RCC 7860 (cell line): ENCODE results near the gene OR51I2.

ENCODE experiments used
- DNase-seq: peaks from one replicate; pipeline ENCODE4 v3.0.0-alpha.2; 2015; ENCODE audit warnings: low spot score
- FAIRE-seq: peaks from 2 replicates; lab custom pipeline; 2012; peaks lifted over from hg19 to GRCh38; lab: Jason Lieb, UNC

OR51I2 gene, protein sequence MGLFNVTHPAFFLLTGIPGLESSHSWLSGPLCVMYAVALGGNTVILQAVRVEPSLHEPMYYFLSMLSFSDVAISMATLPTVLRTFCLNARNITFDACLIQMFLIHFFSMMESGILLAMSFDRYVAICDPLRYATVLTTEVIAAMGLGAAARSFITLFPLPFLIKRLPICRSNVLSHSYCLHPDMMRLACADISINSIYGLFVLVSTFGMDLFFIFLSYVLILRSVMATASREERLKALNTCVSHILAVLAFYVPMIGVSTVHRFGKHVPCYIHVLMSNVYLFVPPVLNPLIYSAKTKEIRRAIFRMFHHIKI

GRCh38 chr11:5449023-5449422 is at the start of gene OR51I2:
Gene OR51I2 (plus strand): TSS chr11:5449323. CDS start chr11:5453489, 4,166 bp downstream.
- no peak for FAIRE-seq
- DNase-seq, result no peak

- FAIRE-seq (no peak), DNase-seq (no peak)
These were observed 44.0 kb upstream of the OR51I2 start for GRCh38 chr11:5405173-5405572.

GRCh38 chr11:5420993-5421392 is 28.1 kb upstream of the OR51I2 start:
- no peak for FAIRE-seq
- DNase-seq, result no peak

GRCh38 chr11:5421811-5422210 is 27.3 kb upstream of the OR51I2 start, which contains the start of gene OR51Q1:
Gene OR51Q1 (plus strand): TSS chr11:5422111. CDS start chr11:5422201, 90 bp downstream.
- DNase-seq, result no peak
- no peak for FAIRE-seq

GRCh38 chr11:5423131-5423530 is 26.0 kb upstream of the OR51I2 start:
- FAIRE-seq (no peak), DNase-seq (no peak)

DNA sequence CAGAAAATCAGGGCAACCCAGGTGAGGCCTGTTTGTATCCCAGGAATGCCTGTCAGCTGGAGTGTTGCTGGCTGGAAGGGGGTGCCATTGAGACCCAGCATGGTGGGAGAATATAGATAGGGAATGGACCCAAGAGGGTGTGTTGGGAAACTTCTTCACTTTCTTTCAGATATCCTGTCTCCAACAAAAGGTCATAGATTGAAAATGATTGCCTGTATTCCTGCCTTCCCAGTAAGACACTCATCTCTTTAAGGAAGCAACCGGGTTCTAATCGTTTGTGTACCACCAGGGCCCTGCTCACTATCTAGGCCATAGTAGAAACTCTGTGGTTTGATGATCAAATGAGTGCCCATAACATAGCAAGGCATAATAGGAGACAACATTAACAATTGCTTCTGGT is 7.7 kb upstream of the OR51I2 start, which contains the start of gene OR51I1:
Gene OR51I1, minus strand, starts transcription at position 101 of the 400 bp plus-strand sequence. Its CDS starts 0 bp downstream, at position 101.
- DNase-seq, result no peak
- FAIRE-seq, result no peak

DNA sequence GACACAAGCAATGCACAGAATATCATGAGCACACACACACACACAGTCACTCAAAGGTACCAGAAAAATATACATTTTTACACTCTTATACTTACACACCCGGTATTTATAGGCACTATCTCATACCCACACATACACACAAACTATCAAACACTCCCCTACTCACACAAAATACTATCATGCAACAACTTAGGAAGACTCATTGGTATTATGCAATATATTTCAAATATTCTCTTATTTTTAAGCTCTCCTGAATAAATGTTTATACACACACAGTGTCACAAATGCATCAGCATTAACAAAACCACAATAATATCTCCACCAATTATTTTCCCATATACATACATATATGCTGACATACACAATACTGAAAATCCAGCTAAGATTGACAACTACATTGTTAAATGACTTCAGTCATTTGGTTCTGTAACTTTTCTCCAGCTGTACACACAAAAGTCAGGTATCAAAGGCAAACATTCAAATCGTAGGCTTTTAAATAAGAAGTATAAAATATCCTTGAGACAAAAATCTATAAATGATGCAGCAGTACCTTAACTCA is 5.2 kb upstream of the OR51I2 start:
- FAIRE-seq, result no peak
- no peak for DNase-seq

DNA sequence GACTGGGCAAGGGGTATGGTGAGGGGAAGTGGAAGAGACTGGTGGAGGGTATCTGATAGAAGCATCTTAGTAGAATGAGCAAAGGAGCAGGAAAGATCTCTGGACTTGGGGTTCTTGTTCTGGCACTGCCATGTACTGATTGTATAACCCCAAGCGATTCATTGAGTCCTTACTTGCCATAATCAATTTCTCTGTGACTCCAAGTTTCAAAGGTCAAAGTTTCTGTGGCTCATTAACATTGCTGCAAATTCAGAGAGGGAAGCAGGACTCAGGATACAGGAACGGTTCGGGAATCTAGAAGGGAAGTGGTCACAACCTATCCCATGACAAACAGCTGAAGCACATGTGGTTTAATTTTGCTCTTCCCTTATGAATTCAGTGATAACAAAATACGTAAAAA is 309 bp downstream of the OR51I2 start:
- no peak for DNase-seq
- no peak for FAIRE-seq

DNA sequence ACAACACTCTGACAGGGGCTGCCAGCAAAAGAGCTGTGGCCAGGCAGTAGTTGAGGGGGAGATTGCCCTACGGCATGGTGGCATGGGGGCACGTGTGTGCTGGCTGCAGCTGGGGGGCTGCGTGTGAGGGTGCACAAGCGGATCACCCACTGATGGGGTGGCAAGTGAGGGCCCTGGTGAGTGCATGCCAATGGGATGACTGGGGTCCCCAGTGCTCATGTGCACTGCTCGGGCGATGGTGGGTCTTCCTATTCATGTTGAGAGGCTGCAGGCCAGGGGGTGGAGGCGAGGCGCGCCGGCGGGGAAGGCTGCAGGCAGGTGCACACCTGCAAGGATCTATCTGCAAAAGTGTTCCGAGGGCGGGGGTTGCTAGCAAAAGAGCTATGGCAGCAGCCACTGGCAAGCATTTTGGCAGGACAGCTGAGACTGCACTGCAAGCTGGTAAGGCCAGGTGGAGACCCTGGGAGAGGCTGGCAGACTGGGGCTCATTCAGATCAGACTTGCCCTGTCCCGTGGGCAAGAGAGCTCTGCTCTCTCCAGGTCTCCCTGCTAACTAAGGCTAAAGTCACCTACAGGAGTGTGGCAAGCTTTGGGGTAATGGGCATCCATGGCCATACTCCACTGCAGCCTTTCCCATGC is 12.0 kb downstream of the OR51I2 start:
- DNase-seq, result no peak
- FAIRE-seq, result no peak

DNA sequence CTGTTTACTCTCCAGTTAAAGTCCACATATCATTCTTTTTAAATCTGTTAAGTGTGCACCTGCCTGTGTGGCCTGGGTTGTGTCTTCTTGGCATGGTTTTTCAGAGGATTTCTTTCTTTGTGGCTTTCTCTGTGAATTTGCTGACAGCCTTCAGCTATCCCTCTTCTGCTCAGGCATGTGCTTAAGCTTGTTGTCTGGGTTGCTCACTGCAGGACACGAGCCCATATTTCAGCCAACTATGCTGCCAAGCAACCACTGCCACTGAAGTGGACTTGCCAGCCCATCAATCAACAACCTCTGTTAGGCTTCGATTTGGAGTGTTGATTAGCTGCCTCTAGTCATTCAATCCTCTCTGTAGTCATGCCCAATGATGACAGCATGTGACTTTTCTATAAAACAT is 18.4 kb downstream of the OR51I2 start:
- no peak for FAIRE-seq
- DNase-seq, result no peak

GRCh38 chr11:5473921-5474320 is 24.8 kb downstream of the OR51I2 start:
- FAIRE-seq, result no peak
- no peak for DNase-seq

DNA sequence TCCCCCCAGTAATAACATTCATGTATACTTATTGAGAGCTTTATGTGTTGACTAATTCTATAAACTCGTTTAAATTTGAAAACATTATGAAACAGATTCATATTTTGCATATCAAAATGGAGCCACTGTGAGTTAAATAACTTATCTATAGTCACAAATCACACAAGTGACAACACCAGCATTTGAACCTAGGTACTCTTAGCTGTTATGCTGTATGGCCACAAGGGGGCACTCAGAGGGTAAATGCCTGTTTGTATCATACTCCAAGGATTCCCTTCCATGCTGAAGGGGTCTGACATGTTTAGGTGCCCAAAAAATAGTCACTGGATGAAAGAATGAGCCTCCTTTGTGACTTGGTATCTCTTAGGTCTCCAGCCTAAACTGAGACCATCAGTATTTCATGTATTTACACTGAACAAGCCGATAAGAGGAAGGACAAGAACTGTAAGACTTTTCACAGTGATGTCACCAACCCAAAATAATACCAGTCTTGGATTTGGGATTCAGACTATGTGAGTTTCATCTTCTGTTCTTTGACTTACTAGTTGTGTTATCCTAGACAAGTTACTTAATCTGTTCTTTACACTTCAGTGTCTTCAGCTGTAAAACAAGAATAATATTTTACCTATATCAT is 27.2 kb downstream of the OR51I2 start:
- FAIRE-seq (no peak), DNase-seq (peak; percentile 25)

GRCh38 chr11:5486003-5486402 is 36.9 kb downstream of the OR51I2 start:
- FAIRE-seq, result no peak
- no peak for DNase-seq

- FAIRE-seq, result no peak
- no peak for DNase-seq
These were observed 37.3 kb downstream of the OR51I2 start for GRCh38 chr11:5486421-5486820.

GRCh38 chr11:5488385-5488784 is 39.3 kb downstream of the OR51I2 start, which contains the start of gene OR52D1:
Gene OR52D1 (plus strand): TSS chr11:5488685. CDS start chr11:5488707, 22 bp downstream.
- FAIRE-seq (no peak), DNase-seq (no peak)

DNA sequence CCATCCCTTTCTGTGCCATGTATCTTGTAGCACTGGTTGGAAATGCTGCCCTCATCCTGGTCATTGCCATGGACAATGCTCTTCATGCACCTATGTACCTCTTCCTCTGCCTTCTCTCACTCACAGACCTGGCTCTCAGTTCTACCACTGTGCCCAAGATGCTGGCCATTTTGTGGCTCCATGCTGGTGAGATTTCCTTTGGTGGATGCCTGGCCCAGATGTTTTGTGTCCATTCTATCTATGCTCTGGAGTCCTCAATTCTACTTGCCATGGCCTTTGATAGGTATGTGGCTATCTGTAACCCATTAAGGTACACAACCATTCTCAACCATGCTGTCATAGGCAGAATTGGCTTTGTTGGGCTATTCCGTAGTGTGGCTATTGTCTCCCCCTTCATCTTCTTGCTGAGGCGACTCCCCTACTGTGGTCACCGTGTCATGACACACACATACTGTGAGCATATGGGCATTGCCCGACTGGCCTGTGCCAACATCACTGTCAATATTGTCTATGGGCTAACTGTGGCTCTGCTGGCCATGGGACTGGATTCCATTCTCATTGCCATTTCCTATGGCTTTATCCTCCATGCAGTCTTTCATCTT is 39.8 kb downstream of the OR51I2 start:
- no peak for DNase-seq
- no peak for FAIRE-seq

DNA sequence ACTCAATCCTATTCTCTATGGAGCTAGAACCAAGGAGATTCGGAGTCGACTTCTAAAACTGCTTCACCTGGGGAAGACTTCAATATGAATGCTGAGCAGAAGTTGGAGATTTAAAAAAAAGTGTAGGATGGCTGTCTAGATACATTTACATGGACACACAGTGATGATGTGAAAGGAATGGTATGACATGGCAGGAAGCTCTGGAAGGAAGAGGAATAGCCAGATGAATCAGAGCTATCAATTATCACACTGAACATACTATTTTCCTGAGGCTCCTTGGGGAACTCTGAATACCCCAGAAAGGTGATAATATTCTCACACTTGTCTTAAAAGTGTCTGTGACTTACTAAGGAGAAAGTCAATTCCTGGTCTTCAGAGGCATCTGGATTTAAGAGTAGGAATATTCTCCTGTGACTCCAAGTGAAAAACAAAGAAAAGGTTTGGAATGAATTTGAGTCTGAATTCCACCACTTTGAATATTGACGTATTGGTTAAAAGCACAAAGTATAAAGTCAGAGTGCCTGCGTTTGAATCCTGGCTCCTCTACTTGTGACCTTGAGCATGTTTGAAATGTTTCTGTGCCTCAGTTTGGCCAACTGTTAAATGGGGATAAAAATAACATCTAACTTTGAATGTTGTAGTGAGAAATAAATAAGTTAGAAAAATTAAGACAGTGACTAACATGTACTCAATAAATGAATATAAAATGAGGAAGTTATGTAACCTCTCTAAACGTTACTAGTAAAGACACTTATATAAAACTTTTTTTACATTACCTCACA is 40.6 kb downstream of the OR51I2 start:
- no peak for FAIRE-seq
- DNase-seq, result no peak

GRCh38 chr11:5499671-5500070 is 50.5 kb downstream of the OR51I2 start:
- DNase-seq (no peak), FAIRE-seq (no peak)

DNA sequence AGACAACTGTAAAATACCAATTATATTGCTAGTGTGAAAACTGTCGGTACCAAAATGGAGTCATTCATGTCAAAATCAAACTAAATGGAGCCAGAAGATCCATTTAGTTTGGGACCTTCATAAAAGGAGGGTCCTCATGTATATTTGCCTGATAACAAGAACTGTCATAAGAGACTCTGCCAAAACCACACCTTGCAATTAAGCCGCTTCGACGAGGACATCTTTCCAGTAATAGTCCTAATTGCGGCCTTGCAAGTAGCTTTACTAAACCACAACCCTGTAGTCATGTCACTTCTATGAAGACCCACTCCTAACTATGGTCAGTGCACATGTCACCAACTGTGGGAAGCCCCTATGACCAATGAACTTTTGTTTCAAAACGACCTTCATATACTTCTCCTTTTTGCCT is 51.3 kb downstream of the OR51I2 start:
- FAIRE-seq, result no peak
- no peak for DNase-seq

GRCh38 chr11:5504403-5504921 is 55.3 kb downstream of the OR51I2 start:
- no peak for DNase-seq
- FAIRE-seq, result no peak
